Activated CD4-positive, alpha-beta memory T cell treated with anti-CD3 and anti-CD28 coated beads, Interleukin-2, amount 10 ng/mL, durations not matched to agents 7 days and 5 days (primary cell): Measurements from ENCODE around the gene VSTM2L. TPM values are rescaled to one million over a fixed set of nuclear protein-coding genes. Genes with fewer than 3 reads are reported as not detected.

Experiments
- CTCF ChIA-PET: fragments of 350-600 bp; sonication (Branson Sonifier 250); formaldehyde crosslinking; loops from one replicate; lab custom pipeline; 2021; ENCODE audit warnings: antibody characterized with exemption, inconsistent platforms; lab: Charles Lee
- POLR2A ChIA-PET: fragments of 350-600 bp; sonication (Branson Sonifier 250); formaldehyde crosslinking; loops from one replicate; lab custom pipeline; 2021; ENCODE audit warnings: antibody characterized with exemption; lab: Charles Lee
- DNase-seq: peaks from one replicate; pipeline ENCODE4 v3.0.0-alpha.2; 2020
- H3K27ac Mint-ChIP-seq: one replicate; pipeline ENCODE4 v1.8.0; 2021; ENCODE audit warnings: mild to moderate bottlenecking, mixed read lengths
- H3K27me3 Mint-ChIP-seq: one replicate; pipeline ENCODE4 v1.8.0; 2021; ENCODE audit warnings: mixed read lengths
- H3K36me3 Mint-ChIP-seq: one replicate; pipeline ENCODE4 v1.8.0; 2021; ENCODE audit warnings: low read depth, mixed read lengths
- H3K4me1 Mint-ChIP-seq: one replicate; pipeline ENCODE4 v1.8.0; 2021; ENCODE audit warnings: mixed read lengths
- H3K4me3 Mint-ChIP-seq: one replicate; pipeline ENCODE4 v1.8.0; 2021; ENCODE audit warnings: mild to moderate bottlenecking, mixed read lengths
- H3K9me3 Mint-ChIP-seq: one replicate; pipeline ENCODE4 v1.8.0; 2021; ENCODE audit warnings: mixed read lengths
- total RNA-seq, 2 experiments: library from RNA; stranded (reverse); gene quantifications; one replicate each; pipeline ENCODE4 v1.2.3, GENCODE V29; 2021

Gene VSTM2L
- total RNA-seq, 2 experiments from 2014 or later, result 0.20 TPM; not detected in 1

GRCh38 chr20:37911261-37911660, 8.3 kb downstream of the VSTM2L start:
- Mint-ChIP-seq H3K4me3 (no peak overlapping the region), H3K9me3 (no peaks in the 10 kb centered on the region), H3K4me1 (peaks cover 11% of the 10 kb centered on the region), H3K27me3 (peaks cover 26% of the 10 kb centered on the region), H3K36me3 (no peaks in the 10 kb centered on the region), H3K27ac (no peak overlapping the region)
- no peak for DNase-seq
- ChIA-PET CTCF (interaction anchor here (0.7 kb wide), 1 partner anchor 347 kb away, joined by 3 read pairs; no protein-coding TSS in a partner anchor), POLR2A (no interaction called here)

GRCh38 chr20:37911838-37912281, 8.9 kb downstream of the VSTM2L start:
- POLR2A ChIA-PET, result no interaction called here
- CTCF ChIA-PET, result no interaction called here
- H3K9me3 Mint-ChIP-seq, result no peaks in the 10 kb centered on the region
- H3K4me1 Mint-ChIP-seq, result peaks cover 11% of the 10 kb centered on the region
- H3K27ac Mint-ChIP-seq, result no peak overlapping the region
- H3K4me3 Mint-ChIP-seq, result no peak overlapping the region
- no peaks in the 10 kb centered on the region for H3K36me3 Mint-ChIP-seq
- DNase-seq, result no peak
- peaks cover 29% of the 10 kb centered on the region for H3K27me3 Mint-ChIP-seq

GRCh38 chr20:37912874-37913273, 9.9 kb downstream of the VSTM2L start:
- CTCF ChIA-PET, result no interaction called here
- Mint-ChIP-seq H3K27ac (no peak overlapping the region), H3K36me3 (no peaks in the 10 kb centered on the region), H3K27me3 (peaks cover 29% of the 10 kb centered on the region), H3K4me3 (no peak overlapping the region), H3K4me1 (peaks cover 11% of the 10 kb centered on the region), H3K9me3 (no peaks in the 10 kb centered on the region)
- POLR2A ChIA-PET, result no interaction called here
- no peak for DNase-seq

- no peaks in the 10 kb centered on the region for H3K36me3 Mint-ChIP-seq
- no peaks in the 10 kb centered on the region for H3K9me3 Mint-ChIP-seq
- no peak overlapping the region for H3K27ac Mint-ChIP-seq
- H3K4me1 Mint-ChIP-seq, result peaks cover 11% of the 10 kb centered on the region
- ChIA-PET POLR2A (no interaction called here), CTCF (no interaction called here)
- no peak for DNase-seq
- H3K27me3 Mint-ChIP-seq, result peaks cover 26% of the 10 kb centered on the region
- no peak overlapping the region for H3K4me3 Mint-ChIP-seq
Observed at GRCh38 chr20:37913567-37914366, 10.8 kb downstream of the VSTM2L start.

DNA sequence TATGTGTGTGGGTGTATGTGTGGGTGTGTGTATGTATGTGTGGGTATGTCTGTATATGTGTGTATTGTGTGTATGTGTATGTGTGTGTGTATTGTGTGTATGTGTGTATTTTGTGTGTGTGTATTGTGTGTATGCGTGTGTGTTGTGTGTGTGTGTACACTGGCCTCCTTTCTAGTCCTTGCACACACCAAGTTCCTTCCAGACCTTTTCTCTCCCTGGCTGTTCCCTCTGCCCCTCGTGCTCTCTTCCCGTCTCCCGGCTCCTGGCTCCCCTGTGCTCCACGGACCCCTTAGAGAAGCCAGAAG, 11.4 kb downstream of the VSTM2L start:
- H3K27ac Mint-ChIP-seq, result no peak overlapping the region
- H3K36me3 Mint-ChIP-seq, result no peaks in the 10 kb centered on the region
- CTCF ChIA-PET, result no interaction called here
- no peaks in the 10 kb centered on the region for H3K9me3 Mint-ChIP-seq
- peaks cover 11% of the 10 kb centered on the region for H3K4me1 Mint-ChIP-seq
- no peak overlapping the region for H3K4me3 Mint-ChIP-seq
- POLR2A ChIA-PET, result no interaction called here
- H3K27me3 Mint-ChIP-seq, result peaks cover 22% of the 10 kb centered on the region
- DNase-seq, result no peak

DNA sequence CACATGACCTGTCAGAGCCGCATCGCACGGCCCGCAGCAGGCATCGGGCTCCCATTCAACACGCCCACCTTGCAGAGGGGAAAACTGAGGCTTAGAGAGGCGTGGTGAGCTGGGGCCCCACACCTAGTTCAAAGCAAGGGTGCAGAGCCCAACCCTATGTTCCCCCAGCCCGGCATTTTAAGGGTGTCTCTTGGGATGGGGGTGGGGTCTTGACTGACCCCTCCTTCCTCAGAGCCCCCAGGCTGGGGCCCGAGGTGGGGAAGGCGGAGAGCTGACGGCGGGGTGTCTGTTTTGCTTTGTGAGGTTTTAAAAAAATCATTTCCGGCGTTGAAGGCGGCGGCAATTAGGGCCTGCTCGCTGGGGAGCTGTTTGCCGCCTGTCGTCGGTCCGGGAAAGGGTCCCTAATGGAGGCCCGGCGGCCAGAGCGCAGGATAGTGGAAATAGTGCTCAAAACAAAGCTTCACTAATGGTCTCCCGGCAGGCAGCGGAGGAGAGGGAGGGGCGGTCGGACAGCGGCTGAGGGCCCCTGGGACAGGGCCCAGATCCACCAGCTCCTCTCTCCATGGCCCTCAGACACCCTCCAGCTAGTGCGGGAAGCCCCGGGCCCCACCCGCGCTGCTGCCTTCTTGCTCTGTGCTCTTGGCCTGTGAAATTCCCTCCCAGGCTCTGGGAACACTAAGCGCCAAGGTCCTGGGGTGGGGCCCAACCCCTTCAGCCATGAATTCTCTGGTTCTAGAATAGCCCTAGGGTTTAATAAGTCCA, 11.9 kb downstream of the VSTM2L start:
- peak; percentile 19 for DNase-seq
- POLR2A ChIA-PET, result no interaction called here
- Mint-ChIP-seq H3K27me3 (peaks cover 22% of the 10 kb centered on the region), H3K4me1 (peaks cover 11% of the 10 kb centered on the region), H3K9me3 (no peaks in the 10 kb centered on the region), H3K36me3 (no peaks in the 10 kb centered on the region), H3K4me3 (peak overlapping the region; percentile 21), H3K27ac (no peak overlapping the region)
- CTCF ChIA-PET, result no interaction called here

DNA sequence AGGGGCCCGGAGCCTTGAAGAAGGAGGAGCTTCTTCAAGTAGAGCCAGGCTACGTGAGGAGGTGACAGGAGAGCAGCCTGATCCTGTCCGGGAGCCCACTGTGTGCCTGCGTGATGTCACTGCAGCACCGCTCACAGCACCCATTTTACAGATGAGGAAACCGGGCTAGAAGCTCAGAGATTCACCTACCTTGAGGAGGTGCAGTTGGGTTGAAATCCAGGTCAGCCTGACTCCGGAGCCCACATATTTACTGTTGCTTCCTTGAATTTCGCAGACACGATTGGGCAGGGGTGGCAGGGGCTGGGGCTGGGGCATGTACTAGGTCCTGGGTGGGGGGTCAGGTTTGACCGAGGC, 12.5 kb downstream of the VSTM2L start:
- Mint-ChIP-seq H3K27me3 (peaks cover 22% of the 10 kb centered on the region), H3K36me3 (no peaks in the 10 kb centered on the region), H3K9me3 (no peaks in the 10 kb centered on the region), H3K27ac (no peak overlapping the region), H3K4me1 (peaks cover 11% of the 10 kb centered on the region), H3K4me3 (no peak overlapping the region)
- ChIA-PET POLR2A (no interaction called here), CTCF (no interaction called here)
- no peak for DNase-seq

DNA sequence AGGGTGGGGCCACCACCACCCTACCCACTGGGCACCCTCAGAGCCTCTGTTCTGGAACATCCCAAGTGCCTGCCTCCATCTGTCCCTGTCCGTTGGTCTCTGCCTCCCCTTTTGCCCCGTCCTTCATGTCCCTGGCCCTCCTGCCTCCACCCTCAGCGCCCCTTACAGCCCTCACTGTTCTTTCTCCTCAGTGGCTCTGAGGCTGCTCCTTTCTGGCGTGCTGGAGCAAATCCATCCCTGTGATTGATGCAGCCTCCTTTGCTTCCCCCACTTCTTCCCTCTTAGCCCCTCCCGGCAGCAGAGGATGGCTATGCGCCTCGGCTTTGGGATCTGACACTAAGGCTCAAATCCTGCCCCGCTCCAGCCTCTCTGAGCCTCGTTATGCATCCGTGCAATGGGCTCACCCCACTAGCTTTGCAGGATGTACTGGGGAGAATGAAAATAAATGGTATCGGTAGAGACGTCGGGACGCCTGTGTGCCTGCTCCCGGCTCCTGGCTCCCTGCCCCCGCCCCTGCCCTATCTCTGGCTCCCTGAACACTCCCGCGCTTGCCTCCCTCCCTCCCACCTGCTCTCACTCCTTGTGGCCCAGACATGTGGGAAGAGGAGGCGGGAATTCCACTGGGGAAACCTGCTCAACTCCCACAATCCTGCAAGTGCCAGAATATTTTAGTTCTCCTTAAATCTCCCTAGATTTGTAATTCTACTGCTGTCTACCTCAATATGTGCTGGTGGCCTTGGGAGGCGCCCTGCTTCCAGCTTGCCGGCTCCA, 13.1 kb downstream of the VSTM2L start:
- ChIA-PET POLR2A (no interaction called here), CTCF (no interaction called here)
- Mint-ChIP-seq H3K4me3 (no peak overlapping the region), H3K27me3 (peaks cover 22% of the 10 kb centered on the region), H3K27ac (no peak overlapping the region), H3K4me1 (peaks cover 16% of the 10 kb centered on the region), H3K36me3 (no peaks in the 10 kb centered on the region), H3K9me3 (no peaks in the 10 kb centered on the region)
- no peak for DNase-seq

DNA sequence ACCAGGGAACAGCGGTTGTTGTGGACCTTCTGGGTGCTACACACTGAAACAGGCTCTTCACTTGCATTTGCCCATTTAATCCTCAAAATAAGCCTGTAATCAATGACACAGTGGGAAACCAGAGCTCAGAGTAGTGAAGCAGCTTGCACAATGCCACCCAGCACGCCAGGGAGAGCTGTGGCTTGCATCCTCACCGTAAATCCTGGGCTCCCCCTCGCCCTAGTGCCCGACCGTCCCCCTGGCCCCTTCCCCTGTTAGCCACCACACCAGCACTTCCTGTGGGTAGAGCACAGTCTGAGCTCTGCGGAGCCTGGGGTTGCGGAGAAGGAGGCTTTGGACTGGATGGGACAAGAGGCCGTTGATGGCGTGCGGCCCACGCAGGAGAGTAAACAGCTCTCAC, 14.5 kb downstream of the VSTM2L start:
- H3K27me3 Mint-ChIP-seq, result peaks cover 15% of the 10 kb centered on the region
- no peak for DNase-seq
- peaks cover 24% of the 10 kb centered on the region for H3K4me1 Mint-ChIP-seq

GRCh38 chr20:37918035-37918434, 15.1 kb downstream of the VSTM2L start:
- H3K27ac Mint-ChIP-seq, result no peak overlapping the region
- no peaks in the 10 kb centered on the region for H3K9me3 Mint-ChIP-seq
- H3K27me3 Mint-ChIP-seq, result peaks cover 13% of the 10 kb centered on the region
- no peak for DNase-seq
- H3K4me3 Mint-ChIP-seq, result no peak overlapping the region
- CTCF ChIA-PET, result no interaction called here
- no peaks in the 10 kb centered on the region for H3K36me3 Mint-ChIP-seq
- peaks cover 24% of the 10 kb centered on the region for H3K4me1 Mint-ChIP-seq
- POLR2A ChIA-PET, result no interaction called here

More for the DNA sequence above, 14.5 kb downstream of the VSTM2L start:
- Mint-ChIP-seq H3K9me3 (no peaks in the 10 kb centered on the region), H3K4me3 (no peak overlapping the region), H3K27ac (no peak overlapping the region), H3K36me3 (no peaks in the 10 kb centered on the region)
- ChIA-PET POLR2A (interaction anchor here (0.6 kb wide), 1 partner anchor 135 kb away, joined by 3 read pairs; no protein-coding TSS in a partner anchor), CTCF (no interaction called here)

DNA sequence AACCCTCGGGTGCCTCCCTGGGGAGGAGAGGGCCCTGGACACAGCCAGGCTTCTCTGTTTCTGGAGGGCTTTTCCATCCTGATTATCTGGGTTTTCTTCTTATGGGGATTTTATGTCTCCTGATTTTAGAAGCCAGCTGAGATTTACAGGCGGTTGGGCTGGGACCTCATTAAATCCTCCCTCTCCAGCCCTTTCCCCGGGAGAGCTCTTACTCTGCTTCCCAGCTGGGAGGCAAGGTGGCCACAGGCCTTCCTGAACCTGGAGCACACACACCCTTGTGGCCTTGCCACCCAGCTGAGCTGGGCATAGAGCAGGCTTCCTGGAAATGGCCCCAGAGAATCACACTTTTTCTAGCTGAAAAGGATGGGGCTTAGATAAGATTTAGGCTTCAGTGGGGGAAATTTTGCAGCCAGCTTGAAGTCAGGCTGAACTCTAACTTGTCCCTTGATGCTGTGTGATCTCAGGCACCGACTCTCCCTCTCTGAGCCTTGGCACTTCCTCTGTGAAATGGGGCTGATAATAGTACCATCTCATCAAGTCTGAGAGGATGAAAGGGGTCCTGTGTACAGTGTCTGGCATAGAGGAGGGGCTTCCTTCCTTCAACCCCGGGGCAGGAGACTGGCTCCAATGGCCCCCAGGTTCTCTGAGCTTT, 16.6 kb downstream of the VSTM2L start:
- Mint-ChIP-seq H3K27ac (no peak overlapping the region), H3K9me3 (no peaks in the 10 kb centered on the region), H3K4me3 (no peak overlapping the region), H3K36me3 (no peaks in the 10 kb centered on the region), H3K4me1 (peaks cover 17% of the 10 kb centered on the region), H3K27me3 (peaks cover 8% of the 10 kb centered on the region)
- DNase-seq, result no peak
- ChIA-PET CTCF (interaction anchor here (1.1 kb wide), 1 partner anchor 68 kb away, joined by 3 read pairs; no protein-coding TSS in a partner anchor), POLR2A (no interaction called here)

DNA sequence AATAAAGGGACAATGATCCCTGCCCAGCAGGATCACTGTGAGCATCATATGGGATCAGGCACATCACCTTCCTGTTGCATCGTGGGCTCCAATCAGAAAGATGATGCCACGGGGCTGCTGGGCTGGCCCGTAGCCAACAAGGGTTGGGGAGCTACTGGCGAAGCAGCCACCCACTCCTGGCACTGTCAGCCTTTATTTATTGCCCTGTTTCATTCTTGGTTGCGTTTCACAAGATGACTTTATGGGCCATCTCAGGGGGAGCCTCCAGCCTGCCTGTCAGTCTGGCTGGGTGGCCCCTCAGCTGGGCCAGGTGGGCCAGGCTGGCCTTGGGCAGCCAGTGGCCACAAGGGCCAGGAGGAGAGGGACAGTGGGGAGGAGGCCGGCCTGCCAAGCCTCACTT, 17.3 kb downstream of the VSTM2L start:
- H3K27ac Mint-ChIP-seq, result no peak overlapping the region
- ChIA-PET POLR2A (no interaction called here), CTCF (no interaction called here)
- peaks cover 13% of the 10 kb centered on the region for H3K4me1 Mint-ChIP-seq
- no peak overlapping the region for H3K4me3 Mint-ChIP-seq
- H3K9me3 Mint-ChIP-seq, result no peaks in the 10 kb centered on the region
- DNase-seq, result no peak
- peaks cover 8% of the 10 kb centered on the region for H3K27me3 Mint-ChIP-seq
- H3K36me3 Mint-ChIP-seq, result no peaks in the 10 kb centered on the region
